MCF 10A (cell line): Measurements from ENCODE around the gene CLDN9. TPM values are rescaled to one million over a fixed set of nuclear protein-coding genes. Genes with fewer than 3 reads are reported as not detected.

Experiments
- BruUV-seq: library from RNA; stranded (reverse); fragments of 400-500 nt; replicated peaks from 2 replicates; lab custom pipeline; 2021; lab: Mats Ljungman, UMichigan
- CTCF ChIA-PET: fragments of 300-600 bp; sonication (Branson Sonifier 250); formaldehyde crosslinking; extraction: SDS; loops from one replicate; lab custom pipeline; 2021; ENCODE audit warnings: antibody characterized with exemption, inconsistent platforms; lab: Yijun Ruan, JAX
- POLR2A ChIA-PET: fragments of 300-600, 350-650 bp; sonication (Branson Sonifier 250); formaldehyde crosslinking; extraction: SDS; loops from one replicate; lab custom pipeline; 2020; ENCODE audit warnings: antibody characterized with exemption, inconsistent platforms; lab: Yijun Ruan, JAX
- DNase-seq: peaks from one replicate; pipeline ENCODE4 v3.0.0-alpha.2; 2018; ENCODE audit not compliant: unreplicated experiment
- H3K27ac Mint-ChIP-seq: one replicate; pipeline ENCODE4 v1.8.0; 2022; ENCODE audit warnings: mild to moderate bottlenecking, low read depth, mixed read lengths; ENCODE audit not compliant: unreplicated experiment
- H3K27me3 Mint-ChIP-seq: one replicate; pipeline ENCODE4 v1.8.0; 2022; ENCODE audit warnings: mixed read lengths; ENCODE audit not compliant: insufficient read depth, unreplicated experiment
- H3K36me3 Mint-ChIP-seq: one replicate; pipeline ENCODE4 v1.8.0; 2022; ENCODE audit warnings: mild to moderate bottlenecking, moderate library complexity, mixed read lengths; ENCODE audit not compliant: insufficient read depth, unreplicated experiment
- H3K4me1 Mint-ChIP-seq: one replicate; pipeline ENCODE4 v1.8.0; 2022; ENCODE audit warnings: mixed read lengths; ENCODE audit not compliant: insufficient read depth, unreplicated experiment
- H3K4me3 Mint-ChIP-seq: one replicate; pipeline ENCODE4 v1.8.0; 2022; ENCODE audit warnings: mild to moderate bottlenecking, moderate library complexity, mixed read lengths; ENCODE audit not compliant: unreplicated experiment
- H3K9me3 Mint-ChIP-seq: one replicate; pipeline ENCODE4 v1.8.0; 2022; ENCODE audit warnings: mixed read lengths; ENCODE audit not compliant: unreplicated experiment
- CTCF ChIP-seq: fragments of 200-600 bp; IDR thresholded peaks from one replicate; pipeline ENCODE4 v1.8.0; 2022; ENCODE audit warnings: antibody characterized with exemption, mild to moderate bottlenecking; ENCODE audit not compliant: unreplicated experiment
- intact Hi-C: fragments of 100-400 bp; cut with micrococcal nuclease; formaldehyde crosslinking; loops from 2 replicates; pipeline ENCODE4 v1.14.1; 2022
- total RNA-seq: library from RNA; stranded (reverse); gene quantifications from 2 replicates; pipeline ENCODE4 v1.2.3, GENCODE V29; 2022

Gene CLDN9
- total RNA-seq, 1 experiment from 2014 or later, result 0.44 TPM

GRCh38 chr16:2987833-2988232 lies 24.9 kb upstream of the CLDN9 start:
- DNase-seq, result no peak
- TF ChIP-seq CTCF, result no peak
- no TSS peak for BruUV-seq
- Mint-ChIP-seq H3K9me3 (no peaks in the 10 kb centered on the region), H3K36me3 (no peaks in the 10 kb centered on the region), H3K4me3 (no peak overlapping the region), H3K27me3 (no peaks in the 10 kb centered on the region), H3K4me1 (peaks cover 4% of the 10 kb centered on the region), H3K27ac (no peak overlapping the region)
- ChIA-PET CTCF (interaction anchor here (1.0 kb wide), 1 partner anchor 40 kb away, joined by 4 read pairs; no protein-coding TSS in a partner anchor), POLR2A (no interaction called here)
- intact Hi-C loops, result no loop called here

GRCh38 chr16:2988590-2989099 lies 24.1 kb upstream of the CLDN9 start:
- no peak for TF ChIP-seq CTCF
- ChIA-PET POLR2A (no interaction called here), CTCF (interaction anchor here (1.0 kb wide), 1 partner anchor 39 kb away, joined by 4 read pairs; no protein-coding TSS in a partner anchor)
- H3K9me3 Mint-ChIP-seq, result no peaks in the 10 kb centered on the region
- DNase-seq, result no peak
- intact Hi-C loops, result no loop called here
- H3K27me3 Mint-ChIP-seq, result no peaks in the 10 kb centered on the region
- BruUV-seq, result no TSS peak
- H3K4me1 Mint-ChIP-seq, result peaks cover 6% of the 10 kb centered on the region
- H3K27ac Mint-ChIP-seq, result no peak overlapping the region
- H3K36me3 Mint-ChIP-seq, result no peaks in the 10 kb centered on the region
- H3K4me3 Mint-ChIP-seq, result no peak overlapping the region

GRCh38 chr16:2990891-2991290 lies 21.8 kb upstream of the CLDN9 start:
- no TSS peak for BruUV-seq
- H3K9me3 Mint-ChIP-seq, result no peaks in the 10 kb centered on the region
- H3K27me3 Mint-ChIP-seq, result no peaks in the 10 kb centered on the region
- POLR2A ChIA-PET, result interaction anchor here (1.2 to 2.4 kb wide), 3 partner anchors 13 to 30 kb away, joined by 4 to 12 read pairs (median 5); partner anchors contain the start of gene TNFRSF12A
- no peak for TF ChIP-seq CTCF
- intact Hi-C loops, result no loop called here
- H3K4me1 Mint-ChIP-seq, result peaks cover 6% of the 10 kb centered on the region
- no peaks in the 10 kb centered on the region for H3K36me3 Mint-ChIP-seq
- DNase-seq, result peak; percentile 56
- no peak overlapping the region for H3K4me3 Mint-ChIP-seq
- H3K27ac Mint-ChIP-seq, result no peak overlapping the region
- CTCF ChIA-PET, result interaction anchor here (0.7 to 0.9 kb wide), 2 partner anchors 13 to 58 kb away, joined by 3 to 7 read pairs; no protein-coding TSS in a partner anchor

GRCh38 chr16:2991566-2992261 lies 21.0 kb upstream of the CLDN9 start:
- Mint-ChIP-seq H3K9me3 (no peaks in the 10 kb centered on the region), H3K4me3 (no peak overlapping the region), H3K4me1 (peaks cover 6% of the 10 kb centered on the region), H3K27me3 (no peaks in the 10 kb centered on the region), H3K27ac (no peak overlapping the region), H3K36me3 (no peaks in the 10 kb centered on the region)
- TF ChIP-seq CTCF, result no peak
- POLR2A ChIA-PET, result interaction anchor here (1.2 to 2.4 kb wide), 3 partner anchors 12 to 29 kb away, joined by 4 to 12 read pairs (median 5); partner anchors contain the start of gene TNFRSF12A
- peak; percentile 6 for DNase-seq
- intact Hi-C loops, result no loop called here
- CTCF ChIA-PET, result interaction anchor here (0.6 to 0.7 kb wide), 3 partner anchors 40 to 1236 kb away, joined by 3 to 6 read pairs (median 6); no protein-coding TSS in a partner anchor
- no TSS peak for BruUV-seq
